Esophagus muscularis mucosa (tissue), 4 donors: ENCODE data around the gene KIAA1755. TPM values are rescaled to one million over a fixed set of nuclear protein-coding genes. Genes with fewer than 3 reads are reported as not detected.

Source experiments
- DNase-seq: peaks from one replicate; pipeline ENCODE4 v3.0.0-alpha.2; 2017; ENCODE audit errors: extremely low spot score
- H3K27ac ChIP-seq, 4 donors: fragments of 200-600 bp; sonication (generic); replicated peaks in 1 of 4; 1 replicate in 3 of 4; 2 replicates in 1 of 4; pipeline ENCODE4 v1.5.1; 2016 to 2019; ENCODE audit warnings: mild to moderate bottlenecking in 1 of 4
- H3K27me3 ChIP-seq, 4 donors: fragments of 200-600 bp; sonication (generic); one replicate each; pipeline versions ENCODE4 v1.5.1 to v1.6.0; 2016 to 2019
- H3K36me3 ChIP-seq, 4 donors: fragments of 200-600 bp; sonication (generic); one replicate each; pipeline ENCODE4 v1.5.1; 2016 to 2019
- H3K4me1 ChIP-seq, 4 donors: fragments of 200-600 bp; sonication (generic); one replicate each; pipeline ENCODE4 v1.5.1; 2016 to 2019
- H3K4me3 ChIP-seq, 4 donors: fragments of 200-600 bp; sonication (generic); 1 replicate in 2 of 4; 2 replicates in 2 of 4; pipeline ENCODE4 v1.5.1; 2016 to 2019; ENCODE audit warnings: mild to moderate bottlenecking in 4 of 4, moderate library complexity in 1 of 4
- H3K9me3 ChIP-seq, 4 donors: fragments of 200-600 bp; sonication (generic); 1 replicate in 3 of 4; 2 replicates in 1 of 4; pipeline ENCODE4 v1.5.1; 2016 to 2019
- CTCF ChIP-seq, 3 experiments: fragments of 200-600 bp in 2 of 3; fragments of 450-650 bp in 1 of 3; sonication (generic) in 2 of 3; IDR thresholded peaks; one replicate each; pipeline ENCODE4 v1.5.1; 2017 to 2019; ENCODE audit warnings: antibody characterized with exemption in 3 of 3, mild to moderate bottlenecking in 2 of 3, moderate library complexity in 1 of 3
- EP300 ChIP-seq: sonication (generic); formaldehyde crosslinking; IDR thresholded peaks from one replicate; pipeline ENCODE4 v1.6.1; 2017; ENCODE audit warnings: antibody characterized with exemption
- POLR2A ChIP-seq: fragments of 450-650 bp; IDR thresholded peaks from one replicate; pipeline ENCODE4 v1.6.1; 2017; ENCODE audit warnings: antibody characterized with exemption, moderate library complexity, mild to moderate bottlenecking, low read depth
- POLR2AphosphoS5 ChIP-seq, 2 donors: sonication (generic); formaldehyde crosslinking; IDR thresholded peaks; one replicate each; pipeline ENCODE4 v1.6.1; 2017; ENCODE audit warnings: antibody characterized with exemption in 2 of 2
- WGBS: methylation state at CpG from one replicate; pipeline ENCODE4 v1.1.5; 2018; 5-methylcytosine and 5-hydroxymethylcytosine counted together
- intact Hi-C: fragments of 100-400 bp; cut with DNase I; formaldehyde crosslinking; loops from one replicate; pipeline ENCODE4 v1.15.1; 2023
- total RNA-seq, 4 donors: library from RNA; depleted of rRNA; stranded (reverse); fragments of >200 nt; gene quantifications; one replicate each; pipeline versions ENCODE4 v1.1.0 to v1.2.1, GENCODE V29; 2016

The KIAA1755 gene
- total RNA-seq, 4 donors from 2014 or later, result 7.3 to 13.3 (median 8.5) TPM

GRCh38 chr20:38162149-38162548, 98.4 kb downstream of the KIAA1755 start:
- Histone ChIP-seq H3K9me3 (no peaks in the 10 kb centered on the region), H3K27ac (peak overlapping the region; percentile 87 to 93 (median 88)), H3K4me3 (peak overlapping the region in 1 of 4 donors; percentile 3), H3K36me3 (peaks cover 0 to 26% (median 19%) of the 10 kb centered on the region in 4 donors), H3K27me3 (no peaks in the 10 kb centered on the region), H3K4me1 (peaks cover 69 to 98% (median 98%) of the 10 kb centered on the region in 4 donors)
- TF ChIP-seq POLR2A (no peak), CTCF (IDR thresholded peaks at IDR 0.05) (no peak), EP300 (no peak)
- intact Hi-C loops, result no loop called here
- DNase-seq, result no peak
- WGBS, result 79% methylated on average over 2 of the region's 2 CpGs

GRCh38 chr20:38161412-38161774, 99.1 kb downstream of the KIAA1755 start:
- no peaks in the 10 kb centered on the region for H3K27me3 ChIP-seq
- H3K27ac ChIP-seq, result peak overlapping the region; percentile 87 to 93 (median 88)
- DNase-seq, result no peak
- no peak for TF ChIP-seq POLR2AphosphoS5 (IDR thresholded peaks at IDR 0.05)
- TF ChIP-seq POLR2A, result no peak
- TF ChIP-seq CTCF (IDR thresholded peaks at IDR 0.05), result no peak
- no peak for TF ChIP-seq EP300
- intact Hi-C loops, result no loop called here
- 88% methylated on average over 13 of the region's 14 CpGs for WGBS
- H3K4me3 ChIP-seq, result no peak overlapping the region
- H3K9me3 ChIP-seq, result no peaks in the 10 kb centered on the region
- H3K36me3 ChIP-seq, result peaks cover 0 to 29% (median 20%) of the 10 kb centered on the region in 4 donors
- H3K4me1 ChIP-seq, result peaks cover 69 to 100% (median 98%) of the 10 kb centered on the region in 4 donors

Other genes with a start within 250 kb of the KIAA1755 start
- gene TTI1, start 227.3 kb downstream of the KIAA1755 start, total RNA-seq, result 10 to 100 TPM; 11.3 to 14.3 (median 12.4) TPM
- 10 to 100 TPM; 26.7 to 39.5 (median 33.8) TPM for gene RPRD1B, start 227.0 kb downstream of the KIAA1755 start, total RNA-seq
- 100 to 1,000 TPM; 170 to 385 (median 212) TPM for gene TGM2, start 95.5 kb downstream of the KIAA1755 start, total RNA-seq
- gene BPI, start 43.4 kb upstream of the KIAA1755 start, total RNA-seq, result under 1 TPM in 2 of 4 donors, not detected in 2; 0.66 to 0.92 TPM
- gene LBP, start 85.7 kb upstream of the KIAA1755 start, total RNA-seq, result under 1 TPM in 2 of 4 donors, not detected in 2; 0.13 to 0.33 TPM
- 10 to 100 TPM; 12.8 to 19.4 (median 18.6) TPM for gene SNHG17, start 174.6 kb upstream of the KIAA1755 start, total RNA-seq
- 10 to 100 TPM; 31.5 to 37.4 (median 35.5) TPM for gene RALGAPB, start 212.1 kb upstream of the KIAA1755 start, total RNA-seq